ENCODE data around the gene STAB2.

GRCh38 chr12:103634732-103635131, 47.7 kb downstream of the STAB2 start:
- TF ChIP-seq CTCF (IDR thresholded peaks at IDR 0.05) (no peak), ZFX (IDR thresholded peaks at IDR 0.05; ENCODE audit: borderline replicate concordance) (no peak)
